SH-SY5Y (cell line): ENCODE data around the gene SLC45A2.

Experiments
- GATA2 ChIP-seq: IDR thresholded peaks from 2 replicates; pipeline ENCODE4 v1.6.1; 2011; ENCODE audit warnings: mild to moderate bottlenecking, low read depth, low read length
- GATA3 ChIP-seq: IDR thresholded peaks from 2 replicates; pipeline ENCODE4 v1.6.1; 2011; ENCODE audit warnings: low read depth, mild to moderate bottlenecking, low read length, moderate library complexity

GRCh38 chr5:33925278-33925677 lies 59.2 kb downstream of the SLC45A2 start:
- no peak for TF ChIP-seq GATA3
- no peak for TF ChIP-seq GATA2
